Osteoblast (primary cell): ENCODE data around the gene LTB4R. TPM values are rescaled to one million over a fixed set of nuclear protein-coding genes. Genes with fewer than 3 reads are reported as not detected.

Experiments
- DNase-seq: peaks from one replicate; pipeline ENCODE4 v3.0.0; 2011; ENCODE audit warnings: low spot score, mixed read lengths; ENCODE audit not compliant: insufficient read length; ENCODE audit errors: missing footprints
- H2AFZ ChIP-seq: 2 replicates; pipeline ENCODE4 v1.6.0; 2011; ENCODE audit warnings: mild to moderate bottlenecking, low read length
- H3K27ac ChIP-seq: 2 replicates; pipeline ENCODE4 v1.5.1; 2011; ENCODE audit warnings: mild to moderate bottlenecking, low read depth, low read length, moderate library complexity
- H3K27me3 ChIP-seq: 2 replicates; pipeline ENCODE4 v1.6.0; 2012; ENCODE audit warnings: mild to moderate bottlenecking, control low read depth, inconsistent platforms, low read length, moderate library complexity; ENCODE audit not compliant: insufficient read depth
- H3K36me3 ChIP-seq: 2 replicates; pipeline ENCODE4 v1.5.1; 2011; ENCODE audit warnings: mild to moderate bottlenecking, low read length, control low read depth, moderate library complexity; ENCODE audit not compliant: insufficient read depth
- H3K4me1 ChIP-seq: 2 replicates; pipeline ENCODE4 v1.5.1; 2011; ENCODE audit warnings: mild to moderate bottlenecking, low read length, control low read depth, moderate library complexity; ENCODE audit not compliant: insufficient read depth
- H3K4me2 ChIP-seq: 2 replicates; pipeline ENCODE4 v1.6.0; 2011; ENCODE audit warnings: mild to moderate bottlenecking, low read length; ENCODE audit not compliant: insufficient read depth
- H3K4me3 ChIP-seq: fragments of 200-600 bp; sonication (generic); 3 replicates; pipeline ENCODE4 v1.5.1; 2012; ENCODE audit warnings: mild to moderate bottlenecking, low read length, inconsistent platforms; ENCODE audit not compliant: insufficient read depth
- H3K79me2 ChIP-seq: 2 replicates; pipeline ENCODE4 v1.6.0; 2012; ENCODE audit warnings: mild to moderate bottlenecking, low read length, control low read depth, inconsistent platforms; ENCODE audit not compliant: insufficient read depth
- H3K9me3 ChIP-seq: 2 replicates; pipeline ENCODE4 v1.5.1; 2011; ENCODE audit warnings: low read depth, low read length, control low read depth
- H4K20me1 ChIP-seq: 2 replicates; pipeline ENCODE4 v1.6.0; 2012; ENCODE audit warnings: mild to moderate bottlenecking, low read length, control low read depth; ENCODE audit not compliant: insufficient read depth
- CTCF ChIP-seq: IDR thresholded peaks from 2 replicates; pipeline ENCODE4 v1.5.1; 2011; ENCODE audit warnings: mild to moderate bottlenecking, low read depth, low read length, moderate library complexity; ENCODE audit errors: extremely low read depth
- total RNA-seq: library from RNA; depleted of rRNA; stranded (reverse); fragments of >200 nt; gene quantifications from 2 replicates; pipeline ENCODE4 v1.2.3, GENCODE V29; 2012

LTB4R gene
- total RNA-seq, 1 donor, result 1.8 TPM

- Histone ChIP-seq H2AFZ (no peak overlapping the region), H3K36me3 (no peaks in the 10 kb centered on the region), H3K27me3 (peaks cover 7% of the 10 kb centered on the region), H3K4me3 (no peak overlapping the region), H3K4me1 (peaks cover 14% of the 10 kb centered on the region), H3K79me2 (no peaks in the 10 kb centered on the region), H3K9me3 (no peaks in the 10 kb centered on the region), H4K20me1 (no peaks in the 10 kb centered on the region), H3K27ac (no peak overlapping the region), H3K4me2 (no peak overlapping the region)
- peak; percentile 73 for DNase-seq
- TF ChIP-seq CTCF, result no peak
Observed at GRCh38 chr14:24316597-24316950, 5.3 kb downstream of the LTB4R start.

- H3K9me3 ChIP-seq, result no peaks in the 10 kb centered on the region
- H3K4me1 ChIP-seq, result peaks cover 8% of the 10 kb centered on the region
- no peak overlapping the region for H3K4me3 ChIP-seq
- DNase-seq, result peak; percentile 88
- no peaks in the 10 kb centered on the region for H3K79me2 ChIP-seq
- H3K4me2 ChIP-seq, result no peak overlapping the region
- H4K20me1 ChIP-seq, result no peaks in the 10 kb centered on the region
- H3K27ac ChIP-seq, result no peak overlapping the region
- TF ChIP-seq CTCF, result no peak
- H2AFZ ChIP-seq, result no peak overlapping the region
- H3K36me3 ChIP-seq, result peaks cover under 1% of the 10 kb centered on the region
- H3K27me3 ChIP-seq, result peaks cover 7% of the 10 kb centered on the region
Observed at GRCh38 chr14:24317141-24317928, 6.0 kb downstream of the LTB4R start.

- Histone ChIP-seq H4K20me1 (peaks cover 4% of the 10 kb centered on the region), H3K36me3 (peaks cover 11% of the 10 kb centered on the region), H2AFZ (no peak overlapping the region), H3K79me2 (no peaks in the 10 kb centered on the region), H3K27ac (no peak overlapping the region), H3K27me3 (peaks cover 7% of the 10 kb centered on the region), H3K9me3 (no peaks in the 10 kb centered on the region), H3K4me1 (peaks cover 8% of the 10 kb centered on the region), H3K4me2 (no peak overlapping the region), H3K4me3 (no peak overlapping the region)
- no peak for TF ChIP-seq CTCF
- no peak for DNase-seq
Observed at GRCh38 chr14:24321212-24321975, 10.1 kb downstream of the LTB4R start.

GRCh38 chr14:24322672-24323071, 11.4 kb downstream of the LTB4R start:
- Histone ChIP-seq H3K36me3 (peaks cover 11% of the 10 kb centered on the region), H3K27me3 (no peaks in the 10 kb centered on the region), H2AFZ (no peak overlapping the region), H3K4me1 (peaks cover 2% of the 10 kb centered on the region), H3K27ac (no peak overlapping the region), H3K79me2 (no peaks in the 10 kb centered on the region), H3K4me2 (no peak overlapping the region), H3K9me3 (no peaks in the 10 kb centered on the region), H3K4me3 (no peak overlapping the region), H4K20me1 (peaks cover 4% of the 10 kb centered on the region)
- TF ChIP-seq CTCF, result no peak
- DNase-seq, result peak; percentile 50
